ENCODE measurements around the gene TUBGCP2.
"Not testable (repeated sequence)": the region's sequence is repeated elsewhere in the genome, so short reads cannot be mapped to it uniquely, and the experiment has no call there.

Gene TUBGCP2

GRCh38 chr10:133242611-133243356, 65.9 kb downstream of the TUBGCP2 start:
- no peak for DNase-seq

GRCh38 chr10:133241501-133242205, 67.0 kb downstream of the TUBGCP2 start:
- no peak for DNase-seq

GRCh38 chr10:133239990-133240389, 68.7 kb downstream of the TUBGCP2 start:
- no peak for DNase-seq

GRCh38 chr10:133238466-133238804, 70.2 kb downstream of the TUBGCP2 start:
- no peak for DNase-seq

- no peak for DNase-seq
These were observed 70.8 kb downstream of the TUBGCP2 start, which contains the start of gene VENTX for GRCh38 chr10:133237588-133238465. TSS of gene VENTX (plus strand) at chr10:133237855. CDS start at chr10:133237915, 60 bp downstream.

GRCh38 chr10:133237241-133237587, 71.5 kb downstream of the TUBGCP2 start:
- DNase-seq, result no peak

GRCh38 chr10:133236401-133237240, 72.1 kb downstream of the TUBGCP2 start:
- DNase-seq, result no peak

- no peak for DNase-seq
These were observed 72.7 kb downstream of the TUBGCP2 start for GRCh38 chr10:133235932-133236331.

- no peak for DNase-seq
These were observed 73.3 kb downstream of the TUBGCP2 start for GRCh38 chr10:133235265-133235855.

- not testable (repeated sequence) for DNase-seq
These were observed 73.9 kb downstream of the TUBGCP2 start for GRCh38 chr10:133234796-133235195.

- DNase-seq, result no peak
These were observed 76.6 kb downstream of the TUBGCP2 start for GRCh38 chr10:133231946-133232574.

GRCh38 chr10:133231244-133231945, 77.3 kb downstream of the TUBGCP2 start:
- DNase-seq, result no peak

GRCh38 chr10:133230387-133231195, 78.1 kb downstream of the TUBGCP2 start:
- DNase-seq, result peak; percentile 14

- no peak for DNase-seq
These were observed 78.7 kb downstream of the TUBGCP2 start, which contains the start of gene UTF1 for GRCh38 chr10:133230044-133230361. TSS of gene UTF1 (plus strand) at chr10:133230217. CDS start at chr10:133230289, 72 bp downstream.

- DNase-seq, result no peak
These were observed 79.2 kb downstream of the TUBGCP2 start for GRCh38 chr10:133229265-133230043.
